Hepatocyte (in vitro differentiated cells): ENCODE measurements around the gene LRRC71. TPM values are rescaled to one million over a fixed set of nuclear protein-coding genes. Genes with fewer than 3 reads are reported as not detected.
A peak's percentile ranks its signal among the peaks of the same experiment; 100 is the strongest.

ENCODE experiments used
- DNase-seq: peaks from one replicate; pipeline ENCODE4 v3.0.0-alpha.2; 2016; ENCODE audit warnings: low spot score
- H2AFZ ChIP-seq: fragments of 200-600 bp; sonication (generic); 2 replicates; pipeline ENCODE4 v1.6.0; 2016; ENCODE audit warnings: antibody characterized with exemption, mild to moderate bottlenecking
- H3K27ac ChIP-seq: fragments of 200-600 bp; sonication (generic); 2 replicates; pipeline ENCODE4 v1.5.1; 2016; ENCODE audit warnings: mild to moderate bottlenecking
- H3K27me3 ChIP-seq: fragments of 200-600 bp; sonication (generic); 2 replicates; pipeline ENCODE4 v1.6.1; 2016
- H3K36me3 ChIP-seq: fragments of 200-600 bp; sonication (generic); replicated peaks from 2 replicates; pipeline ENCODE4 v1.5.1; 2016; ENCODE audit warnings: low read depth; ENCODE audit not compliant: insufficient read depth
- H3K4me1 ChIP-seq: fragments of 200-600 bp; sonication (generic); 2 replicates; pipeline ENCODE4 v1.5.1; 2016; ENCODE audit warnings: mild to moderate bottlenecking, moderate library complexity; ENCODE audit not compliant: insufficient read depth
- H3K4me2 ChIP-seq: fragments of 200-600 bp; sonication (generic); 2 replicates; pipeline ENCODE4 v1.6.0; 2016
- H3K4me3 ChIP-seq: fragments of 200-600 bp; sonication (generic); 2 replicates; pipeline ENCODE4 v1.5.1; 2016; ENCODE audit warnings: mild to moderate bottlenecking
- H3K79me2 ChIP-seq: fragments of 200-600 bp; sonication (generic); 2 replicates; pipeline ENCODE4 v1.6.0; 2017; ENCODE audit warnings: mild to moderate bottlenecking
- H3K9me2 ChIP-seq: fragments of 200-600 bp; sonication (generic); replicated peaks from 2 replicates; pipeline ENCODE4 v1.6.0; 2017; ENCODE audit warnings: mild to moderate bottlenecking; ENCODE audit not compliant: insufficient read depth
- H3K9me3 ChIP-seq: fragments of 200-600 bp; sonication (generic); 2 replicates; pipeline ENCODE4 v1.5.1; 2016; ENCODE audit warnings: low read depth, mild to moderate bottlenecking
- H4K20me1 ChIP-seq: fragments of 200-600 bp; sonication (generic); 2 replicates; pipeline ENCODE4 v1.6.0; 2016; ENCODE audit warnings: mild to moderate bottlenecking; ENCODE audit not compliant: insufficient read depth, poor library complexity, severe bottlenecking
- CTCF ChIP-seq: fragments of 200-600 bp; sonication (generic); IDR thresholded peaks from 2 replicates; pipeline ENCODE4 v1.5.1; 2016; ENCODE audit warnings: antibody characterized with exemption, mild to moderate bottlenecking; ENCODE audit not compliant: poor library complexity
- EZH2 ChIP-seq: fragments of 200-600 bp; sonication (generic); IDR thresholded peaks from 2 replicates; pipeline ENCODE4 v1.6.1; 2016; ENCODE audit warnings: antibody characterized with exemption, mild to moderate bottlenecking, borderline replicate concordance
- EZH2phosphoT487 ChIP-seq: fragments of 200-600 bp; sonication (generic); IDR thresholded peaks from one replicate; pipeline ENCODE4 v1.6.1; 2018; ENCODE audit warnings: antibody characterized with exemption, mild to moderate bottlenecking, low read depth, moderate library complexity; ENCODE audit not compliant: unreplicated experiment, severe bottlenecking
- WGBS: methylation state at CpG from one replicate; pipeline ENCODE4 v1.1.6; 2016; ENCODE audit warnings: low lambda C conversion rate; ENCODE audit errors: missing lambda C conversion rate; 5-methylcytosine and 5-hydroxymethylcytosine counted together
- polyA plus RNA-seq: library from polyadenylated mRNA; unstranded; fragments of >200 nt; fragmentation: Nextera tagmentation; extraction: Ambion mirVana; gene quantifications from 2 replicates; pipeline ENCODE4 v1.2.1, GENCODE V29; 2016
- total RNA-seq: library from RNA; depleted of rRNA; stranded (reverse); fragments of >200 nt; gene quantifications from 2 replicates; pipeline ENCODE4 v1.2.3, GENCODE V29; 2014

LRRC71 gene
- total and polyA plus RNA-seq, 2 experiments from 2014 or later: not detected

- no peak overlapping the region for H3K4me3 ChIP-seq
- H3K4me1 ChIP-seq: peaks cover 5% of the 10 kb centered on the region
- H4K20me1 ChIP-seq: no peaks in the 10 kb centered on the region
- H3K9me3 ChIP-seq: no peaks in the 10 kb centered on the region
- 75% methylated on average over 4 of the region's 4 CpGs for WGBS
- H3K79me2 ChIP-seq: no peaks in the 10 kb centered on the region
- DNase-seq: no peak
- H3K27me3 ChIP-seq: no peaks in the 10 kb centered on the region
- H2AFZ ChIP-seq: no peak overlapping the region
- no peaks in the 10 kb centered on the region for H3K9me2 ChIP-seq
- no peaks in the 10 kb centered on the region for H3K36me3 ChIP-seq
- TF ChIP-seq EZH2 (no peak), CTCF (peak; percentile 4), EZH2phosphoT487 (no peak)
- no peak overlapping the region for H3K4me2 ChIP-seq
- no peak overlapping the region for H3K27ac ChIP-seq
Measured at GRCh38 chr1:156961709-156962108, 41.3 kb downstream of the LRRC71 start.

- H3K9me2 ChIP-seq: no peaks in the 10 kb centered on the region
- DNase-seq: no peak
- peaks cover 3% of the 10 kb centered on the region for H3K4me1 ChIP-seq
- H3K36me3 ChIP-seq: no peaks in the 10 kb centered on the region
- 67% methylated on average over 3 of the region's 3 CpGs for WGBS
- no peaks in the 10 kb centered on the region for H3K9me3 ChIP-seq
- H3K27me3 ChIP-seq: no peaks in the 10 kb centered on the region
- no peak overlapping the region for H3K4me2 ChIP-seq
- H3K4me3 ChIP-seq: no peak overlapping the region
- H4K20me1 ChIP-seq: no peaks in the 10 kb centered on the region
- H3K79me2 ChIP-seq: no peaks in the 10 kb centered on the region
- H3K27ac ChIP-seq: no peak overlapping the region
- no peak overlapping the region for H2AFZ ChIP-seq
- TF ChIP-seq CTCF: no peak
- TF ChIP-seq EZH2phosphoT487: no peak
- no peak for TF ChIP-seq EZH2
Measured at GRCh38 chr1:156963621-156964020, 43.2 kb downstream of the LRRC71 start.

- H3K79me2 ChIP-seq: no peaks in the 10 kb centered on the region
- H3K9me2 ChIP-seq: no peaks in the 10 kb centered on the region
- no peak for DNase-seq
- H3K9me3 ChIP-seq: no peaks in the 10 kb centered on the region
- H3K4me2 ChIP-seq: no peak overlapping the region
- H3K27me3 ChIP-seq: no peaks in the 10 kb centered on the region
- 93% methylated on average over 2 of the region's 2 CpGs for WGBS
- H4K20me1 ChIP-seq: no peaks in the 10 kb centered on the region
- H2AFZ ChIP-seq: no peak overlapping the region
- H3K27ac ChIP-seq: no peak overlapping the region
- no peaks in the 10 kb centered on the region for H3K36me3 ChIP-seq
- no peak for TF ChIP-seq CTCF
- TF ChIP-seq EZH2phosphoT487: no peak
- H3K4me1 ChIP-seq: peaks cover 11% of the 10 kb centered on the region
- no peak overlapping the region for H3K4me3 ChIP-seq
Measured at GRCh38 chr1:156964441-156964840, 44.0 kb downstream of the LRRC71 start.

GRCh38 chr1:156969496-156969895 lies 49.1 kb downstream of the LRRC71 start:
- H3K27ac ChIP-seq: peak overlapping the region; percentile 34
- no peaks in the 10 kb centered on the region for H3K79me2 ChIP-seq
- H3K9me3 ChIP-seq: no peaks in the 10 kb centered on the region
- peaks cover 20% of the 10 kb centered on the region for H3K4me1 ChIP-seq
- no peak overlapping the region for H3K4me2 ChIP-seq
- H2AFZ ChIP-seq: no peak overlapping the region
- no peaks in the 10 kb centered on the region for H3K27me3 ChIP-seq
- no peak for DNase-seq
- no peaks in the 10 kb centered on the region for H3K9me2 ChIP-seq
- no peak for TF ChIP-seq EZH2
- TF ChIP-seq CTCF: no peak
- TF ChIP-seq EZH2phosphoT487: no peak
- H4K20me1 ChIP-seq: no peaks in the 10 kb centered on the region
- no peak overlapping the region for H3K4me3 ChIP-seq
- WGBS: 77% methylated on average over 3 of the region's 3 CpGs
- H3K36me3 ChIP-seq: no peaks in the 10 kb centered on the region
